Smooth muscle cell (in vitro differentiated cells): ENCODE data around the gene CDH4. TPM values are rescaled to one million over a fixed set of nuclear protein-coding genes. Genes with fewer than 3 reads are reported as not detected.

ENCODE experiments used
- DNase-seq: peaks from one replicate; lab custom pipeline; 2025; ENCODE audit not compliant: unreplicated experiment; lab: John Stamatoyannopoulos, UW
- H2AFZ ChIP-seq: fragments of 200-600 bp; sonication (generic); 2 replicates; pipeline ENCODE4 v1.6.0; 2016; ENCODE audit warnings: antibody characterized with exemption, low read depth, mild to moderate bottlenecking
- H3F3A ChIP-seq: fragments of 200-600 bp; sonication (generic); 2 replicates; pipeline ENCODE4 v1.6.0; 2017; ENCODE audit warnings: antibody characterized with exemption, low read depth
- H3K27ac ChIP-seq: fragments of 200-600 bp; sonication (generic); 2 replicates; pipeline ENCODE4 v1.5.1; 2016; ENCODE audit warnings: low read depth, mild to moderate bottlenecking
- H3K27me3 ChIP-seq: fragments of 200-600 bp; sonication (generic); 2 replicates; pipeline ENCODE4 v1.6.1; 2016; ENCODE audit warnings: low read depth, mild to moderate bottlenecking
- H3K36me3 ChIP-seq: fragments of 200-600 bp; sonication (generic); 2 replicates; pipeline ENCODE4 v1.5.1; 2016; ENCODE audit warnings: low read depth
- H3K4me1 ChIP-seq: fragments of 200-600 bp; sonication (generic); 2 replicates; pipeline ENCODE4 v1.5.1; 2016; ENCODE audit warnings: low read depth
- H3K4me2 ChIP-seq: fragments of 200-600 bp; sonication (generic); 2 replicates; pipeline ENCODE4 v1.6.0; 2016; ENCODE audit warnings: mild to moderate bottlenecking
- H3K4me3 ChIP-seq: fragments of 200-600 bp; sonication (generic); 2 replicates; pipeline ENCODE4 v1.5.1; 2016; ENCODE audit warnings: mild to moderate bottlenecking
- H3K79me2 ChIP-seq: fragments of 200-600 bp; sonication (generic); 2 replicates; pipeline ENCODE4 v1.6.0; 2016; ENCODE audit warnings: low read depth, mild to moderate bottlenecking
- H3K9ac ChIP-seq: fragments of 200-600 bp; sonication (generic); 2 replicates; pipeline ENCODE4 v1.6.0; 2016; ENCODE audit warnings: low read depth
- H3K9me3 ChIP-seq: fragments of 200-600 bp; sonication (generic); replicated peaks from 2 replicates; pipeline ENCODE4 v1.5.1; 2016; ENCODE audit warnings: low read depth
- H4K20me1 ChIP-seq: fragments of 200-600 bp; sonication (generic); 2 replicates; pipeline ENCODE4 v1.6.0; 2016; ENCODE audit warnings: low read depth
- WGBS: methylation state at CpG from one replicate; pipeline ENCODE4 v1.1.7; 2016; ENCODE audit warnings: low lambda C conversion rate; 5-methylcytosine and 5-hydroxymethylcytosine counted together
- polyA plus RNA-seq: library from polyadenylated mRNA; unstranded; fragments of >200 nt; fragmentation: Nextera tagmentation; extraction: Ambion mirVana; gene quantifications from 2 replicates; pipeline ENCODE4 v1.2.1, GENCODE V29; 2016
- total RNA-seq: library from RNA; depleted of rRNA; stranded (reverse); fragments of >200 nt; gene quantifications from 2 replicates; pipeline ENCODE4 v1.2.3, GENCODE V29; 2014
- TF ChIP-seq, protein P1 (sequence below): fragments of 200-600 bp; sonication (generic); IDR thresholded peaks from 2 replicates; pipeline ENCODE4 v1.5.1; 2017; ENCODE audit warnings: borderline replicate concordance, mild to moderate bottlenecking, antibody characterized with exemption; ENCODE audit not compliant: insufficient read depth, poor library complexity, severe bottlenecking

CDH4 gene
- total and polyA plus RNA-seq, 2 experiments from 2014 or later: 0.03 to 0.04 TPM

DNA sequence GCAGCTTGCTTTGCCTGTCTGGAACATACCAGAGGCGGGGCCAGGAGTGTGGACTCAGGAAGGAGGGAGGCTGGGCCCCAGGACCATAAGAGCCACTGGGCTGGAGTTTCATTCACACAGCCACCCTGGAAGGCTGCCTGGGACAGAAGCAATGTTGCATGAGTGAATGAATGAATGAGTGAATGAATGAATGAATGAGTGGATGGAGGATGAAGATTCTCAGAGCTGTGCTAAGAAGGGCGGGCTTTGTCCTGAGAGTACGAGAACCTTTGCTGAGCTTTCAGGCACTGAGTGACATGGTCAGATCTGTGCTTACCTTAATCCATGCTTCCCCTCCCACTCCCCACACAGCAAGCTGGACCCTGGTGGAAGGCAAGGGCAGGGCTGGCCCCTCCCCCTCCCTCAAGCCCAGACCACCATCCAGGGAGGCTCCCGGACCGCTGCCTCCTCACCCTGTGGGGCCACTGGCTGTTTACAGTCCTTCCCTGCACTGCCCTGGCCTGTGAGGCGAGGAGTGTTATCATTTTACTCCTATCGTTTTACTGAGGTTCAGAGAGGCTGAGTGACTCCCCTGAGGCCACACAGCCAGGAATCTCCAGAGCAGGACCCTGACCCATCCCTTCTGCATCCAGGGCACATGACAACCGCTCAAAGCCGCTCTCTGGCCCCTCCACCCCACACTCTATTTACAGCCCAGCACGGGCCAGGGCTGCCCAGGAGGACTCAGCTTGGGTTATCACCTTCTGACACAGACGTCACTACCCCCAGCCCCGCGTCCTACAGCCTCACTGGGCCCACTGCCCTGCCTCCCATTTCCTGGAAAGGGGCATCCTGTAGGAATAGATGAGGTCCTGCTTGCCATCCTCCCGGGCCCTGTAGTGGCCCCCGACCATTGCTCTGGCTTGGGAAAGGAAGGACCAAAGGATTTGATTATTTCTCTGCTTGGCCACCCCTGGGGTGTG is 543.9 kb downstream of the CDH4 start:
- Histone ChIP-seq H4K20me1 (no peaks in the 10 kb centered on the region), H3K27ac (no peak overlapping the region), H3K4me3 (no peak overlapping the region), H3K36me3 (no peaks in the 10 kb centered on the region), H3K27me3 (no peaks in the 10 kb centered on the region), H3K4me2 (no peak overlapping the region), H3K79me2 (no peaks in the 10 kb centered on the region), H2AFZ (no peak overlapping the region), H3K4me1 (no peaks in the 10 kb centered on the region), H3K9me3 (no peaks in the 10 kb centered on the region), H3F3A (no peaks in the 10 kb centered on the region), H3K9ac (no peak overlapping the region)
- DNase-seq: no peak
- 93% methylated on average over 14 of the region's 15 CpGs for WGBS
- TF ChIP-seq, protein P1, sequence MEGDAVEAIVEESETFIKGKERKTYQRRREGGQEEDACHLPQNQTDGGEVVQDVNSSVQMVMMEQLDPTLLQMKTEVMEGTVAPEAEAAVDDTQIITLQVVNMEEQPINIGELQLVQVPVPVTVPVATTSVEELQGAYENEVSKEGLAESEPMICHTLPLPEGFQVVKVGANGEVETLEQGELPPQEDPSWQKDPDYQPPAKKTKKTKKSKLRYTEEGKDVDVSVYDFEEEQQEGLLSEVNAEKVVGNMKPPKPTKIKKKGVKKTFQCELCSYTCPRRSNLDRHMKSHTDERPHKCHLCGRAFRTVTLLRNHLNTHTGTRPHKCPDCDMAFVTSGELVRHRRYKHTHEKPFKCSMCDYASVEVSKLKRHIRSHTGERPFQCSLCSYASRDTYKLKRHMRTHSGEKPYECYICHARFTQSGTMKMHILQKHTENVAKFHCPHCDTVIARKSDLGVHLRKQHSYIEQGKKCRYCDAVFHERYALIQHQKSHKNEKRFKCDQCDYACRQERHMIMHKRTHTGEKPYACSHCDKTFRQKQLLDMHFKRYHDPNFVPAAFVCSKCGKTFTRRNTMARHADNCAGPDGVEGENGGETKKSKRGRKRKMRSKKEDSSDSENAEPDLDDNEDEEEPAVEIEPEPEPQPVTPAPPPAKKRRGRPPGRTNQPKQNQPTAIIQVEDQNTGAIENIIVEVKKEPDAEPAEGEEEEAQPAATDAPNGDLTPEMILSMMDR: no peak

DNA sequence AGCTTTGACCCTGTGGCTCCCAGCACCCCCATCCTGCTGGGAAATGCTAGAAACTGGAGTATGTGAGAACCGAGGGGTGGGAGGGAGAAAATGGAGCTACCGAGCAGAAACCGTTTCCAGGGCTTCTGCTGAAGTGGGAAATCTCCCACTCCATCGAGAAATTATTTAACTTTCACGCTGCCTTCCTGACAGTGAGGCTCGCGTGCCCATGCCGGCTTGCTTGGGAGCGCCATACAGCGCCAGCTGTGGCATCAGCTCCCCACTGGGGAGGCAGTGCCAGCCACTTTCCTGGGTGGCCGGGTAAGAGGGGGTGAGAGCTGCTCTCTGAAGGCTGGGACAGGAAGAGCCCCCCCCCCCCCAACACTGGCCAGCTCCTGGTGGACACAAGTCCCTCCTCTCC is 544.7 kb downstream of the CDH4 start:
- H3K27me3 ChIP-seq: no peaks in the 10 kb centered on the region
- no peaks in the 10 kb centered on the region for H3K9me3 ChIP-seq
- no peak overlapping the region for H3K4me3 ChIP-seq
- WGBS: 88% methylated on average over 11 of the region's 11 CpGs
- H3K79me2 ChIP-seq: no peaks in the 10 kb centered on the region
- TF ChIP-seq, protein P1: no peak
- no peak for DNase-seq
- H4K20me1 ChIP-seq: no peaks in the 10 kb centered on the region
- no peaks in the 10 kb centered on the region for H3K36me3 ChIP-seq
- H3K4me2 ChIP-seq: no peak overlapping the region
- no peaks in the 10 kb centered on the region for H3F3A ChIP-seq
- H3K9ac ChIP-seq: no peak overlapping the region
- no peak overlapping the region for H3K27ac ChIP-seq
- H3K4me1 ChIP-seq: no peaks in the 10 kb centered on the region
- no peak overlapping the region for H2AFZ ChIP-seq

DNA sequence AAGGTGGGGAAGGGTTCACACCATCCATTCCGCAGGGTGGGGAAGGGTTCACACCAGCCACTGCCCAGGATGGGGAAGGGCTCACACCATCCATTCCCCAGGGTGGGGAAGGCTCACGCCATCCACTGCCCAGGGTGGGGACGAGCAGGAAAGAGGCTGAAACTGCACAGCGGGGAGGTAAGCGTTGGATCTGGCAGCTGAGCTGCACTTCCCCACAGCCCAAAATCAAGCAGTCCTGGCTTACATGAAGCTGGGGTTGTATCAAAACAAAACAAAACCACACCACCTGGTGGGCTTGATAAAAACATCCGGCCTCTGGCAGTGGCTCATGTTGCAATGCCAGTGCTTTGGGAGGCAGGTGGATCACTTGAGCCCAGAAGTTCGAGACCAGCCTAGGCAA is 545.1 kb downstream of the CDH4 start:
- 83% methylated on average over 7 of the region's 7 CpGs for WGBS
- H3F3A ChIP-seq: no peaks in the 10 kb centered on the region
- H3K4me1 ChIP-seq: no peaks in the 10 kb centered on the region
- no peak overlapping the region for H3K4me3 ChIP-seq
- H3K27ac ChIP-seq: no peak overlapping the region
- H4K20me1 ChIP-seq: no peaks in the 10 kb centered on the region
- H3K36me3 ChIP-seq: no peaks in the 10 kb centered on the region
- no peak overlapping the region for H3K4me2 ChIP-seq
- H3K79me2 ChIP-seq: no peaks in the 10 kb centered on the region
- TF ChIP-seq, protein P1: no peak
- no peak overlapping the region for H2AFZ ChIP-seq
- DNase-seq: no peak
- H3K27me3 ChIP-seq: no peaks in the 10 kb centered on the region
- no peaks in the 10 kb centered on the region for H3K9me3 ChIP-seq
- H3K9ac ChIP-seq: no peak overlapping the region

DNA sequence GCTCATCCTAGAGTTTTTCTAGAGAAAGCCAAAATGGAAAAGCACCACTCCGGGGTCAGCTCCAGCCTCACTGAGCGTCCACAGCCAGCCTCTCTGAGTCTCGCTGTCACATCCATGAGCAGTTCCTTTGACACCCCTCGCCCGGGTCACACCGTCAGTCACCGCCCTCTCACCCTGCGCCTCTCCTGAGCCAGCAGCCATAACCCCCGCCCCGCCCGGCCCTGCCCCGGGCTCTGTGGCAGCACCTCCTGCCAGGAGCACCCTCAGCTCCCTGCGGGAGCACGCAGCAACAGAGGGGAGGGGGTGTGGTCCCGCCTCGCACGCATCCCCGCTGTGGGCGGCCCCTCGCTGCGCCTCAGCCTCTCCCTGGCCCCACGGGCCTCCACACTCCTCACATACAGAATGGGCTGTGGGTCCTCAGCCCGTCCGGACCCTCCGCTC is 545.9 kb downstream of the CDH4 start:
- Histone ChIP-seq H3F3A (no peaks in the 10 kb centered on the region), H3K4me2 (no peak overlapping the region), H4K20me1 (no peaks in the 10 kb centered on the region), H3K27ac (no peak overlapping the region), H2AFZ (no peak overlapping the region), H3K9me3 (no peaks in the 10 kb centered on the region), H3K27me3 (no peaks in the 10 kb centered on the region), H3K4me1 (no peaks in the 10 kb centered on the region), H3K9ac (no peak overlapping the region), H3K36me3 (no peaks in the 10 kb centered on the region), H3K79me2 (no peaks in the 10 kb centered on the region), H3K4me3 (no peak overlapping the region)
- DNase-seq: no peak
- TF ChIP-seq, protein P1: no peak
- 93% methylated on average over 24 of the region's 25 CpGs for WGBS
